UCSD-AML1 (cell line): ENCODE measurements around the gene KDM6B.
A peak's percentile ranks its signal among the peaks of the same experiment; 100 is the strongest.
"Not testable (repeated sequence)": the region's sequence is repeated elsewhere in the genome, so short reads cannot be mapped to it uniquely, and the experiment has no call there.

Experiments used
- DNase-seq: peaks from one replicate; lab custom pipeline; 2025; ENCODE audit not compliant: unreplicated experiment; lab: John Stamatoyannopoulos, UW

Gene KDM6B, protein sequence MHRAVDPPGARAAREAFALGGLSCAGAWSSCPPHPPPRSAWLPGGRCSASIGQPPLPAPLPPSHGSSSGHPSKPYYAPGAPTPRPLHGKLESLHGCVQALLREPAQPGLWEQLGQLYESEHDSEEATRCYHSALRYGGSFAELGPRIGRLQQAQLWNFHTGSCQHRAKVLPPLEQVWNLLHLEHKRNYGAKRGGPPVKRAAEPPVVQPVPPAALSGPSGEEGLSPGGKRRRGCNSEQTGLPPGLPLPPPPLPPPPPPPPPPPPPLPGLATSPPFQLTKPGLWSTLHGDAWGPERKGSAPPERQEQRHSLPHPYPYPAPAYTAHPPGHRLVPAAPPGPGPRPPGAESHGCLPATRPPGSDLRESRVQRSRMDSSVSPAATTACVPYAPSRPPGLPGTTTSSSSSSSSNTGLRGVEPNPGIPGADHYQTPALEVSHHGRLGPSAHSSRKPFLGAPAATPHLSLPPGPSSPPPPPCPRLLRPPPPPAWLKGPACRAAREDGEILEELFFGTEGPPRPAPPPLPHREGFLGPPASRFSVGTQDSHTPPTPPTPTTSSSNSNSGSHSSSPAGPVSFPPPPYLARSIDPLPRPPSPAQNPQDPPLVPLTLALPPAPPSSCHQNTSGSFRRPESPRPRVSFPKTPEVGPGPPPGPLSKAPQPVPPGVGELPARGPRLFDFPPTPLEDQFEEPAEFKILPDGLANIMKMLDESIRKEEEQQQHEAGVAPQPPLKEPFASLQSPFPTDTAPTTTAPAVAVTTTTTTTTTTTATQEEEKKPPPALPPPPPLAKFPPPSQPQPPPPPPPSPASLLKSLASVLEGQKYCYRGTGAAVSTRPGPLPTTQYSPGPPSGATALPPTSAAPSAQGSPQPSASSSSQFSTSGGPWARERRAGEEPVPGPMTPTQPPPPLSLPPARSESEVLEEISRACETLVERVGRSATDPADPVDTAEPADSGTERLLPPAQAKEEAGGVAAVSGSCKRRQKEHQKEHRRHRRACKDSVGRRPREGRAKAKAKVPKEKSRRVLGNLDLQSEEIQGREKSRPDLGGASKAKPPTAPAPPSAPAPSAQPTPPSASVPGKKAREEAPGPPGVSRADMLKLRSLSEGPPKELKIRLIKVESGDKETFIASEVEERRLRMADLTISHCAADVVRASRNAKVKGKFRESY (N-terminal part only)

DNA sequence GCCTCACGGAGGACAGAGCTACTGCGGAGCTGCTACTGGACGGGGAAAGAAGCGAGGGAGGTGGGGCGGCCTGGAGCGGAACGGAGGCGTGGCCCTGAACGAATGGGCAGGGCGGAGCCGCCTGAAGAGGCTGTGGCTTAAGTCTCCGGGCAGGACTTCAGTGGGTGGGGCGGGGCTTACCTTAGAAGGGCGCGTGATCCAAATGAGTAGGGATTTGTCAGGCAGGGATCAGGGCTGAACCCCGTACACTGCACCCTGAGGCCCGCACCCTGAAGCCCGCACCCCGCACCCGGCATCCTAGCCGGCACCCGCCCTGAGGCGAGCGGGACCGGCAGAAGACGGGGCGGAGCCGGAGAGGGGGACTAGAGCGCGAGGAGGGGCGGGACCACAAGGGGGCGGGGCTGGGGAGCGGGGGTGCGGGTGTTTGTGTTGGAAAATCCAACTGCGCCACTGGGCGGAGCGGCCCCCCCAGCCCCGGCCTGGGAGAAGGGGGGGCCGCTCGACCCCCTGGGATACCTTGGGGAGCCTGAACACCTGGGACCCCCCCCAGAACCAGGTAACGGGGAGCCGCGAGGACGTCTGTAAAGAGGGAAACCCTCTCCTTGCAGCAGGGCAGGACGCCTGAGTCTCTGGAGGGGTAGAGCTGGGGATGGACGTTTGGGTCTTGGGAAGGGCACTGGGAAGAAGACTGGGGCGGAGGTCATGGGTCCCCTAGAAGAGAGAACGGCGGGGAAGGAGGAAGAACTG, at the start of gene KDM6B:
Gene KDM6B, plus strand, starts transcription at position 423 of the 747 bp plus-strand sequence. CDS start 11,338 bp downstream, outside the sequence.
- peak; percentile 90 for DNase-seq

DNA sequence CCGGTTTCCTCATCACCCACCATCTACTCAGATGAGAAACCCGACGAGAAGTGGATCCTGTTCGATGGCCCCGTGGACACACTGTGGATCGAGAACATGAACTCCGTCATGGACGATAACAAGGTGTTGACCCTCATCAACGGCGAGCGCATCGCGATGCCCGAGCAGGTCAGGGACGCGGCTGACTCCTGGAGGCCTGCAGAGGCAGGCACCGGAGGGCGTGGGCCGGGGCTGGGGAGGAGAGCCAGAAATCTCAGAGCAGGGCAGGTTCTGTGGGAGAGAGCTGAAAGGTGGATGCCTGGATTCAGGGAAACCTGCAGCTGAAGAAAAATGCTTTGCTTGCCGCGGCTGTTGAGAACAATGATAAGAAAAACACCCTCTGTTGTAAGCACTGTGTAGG, 47.2 kb upstream of the KDM6B start:
- DNase-seq, result no peak

DNA sequence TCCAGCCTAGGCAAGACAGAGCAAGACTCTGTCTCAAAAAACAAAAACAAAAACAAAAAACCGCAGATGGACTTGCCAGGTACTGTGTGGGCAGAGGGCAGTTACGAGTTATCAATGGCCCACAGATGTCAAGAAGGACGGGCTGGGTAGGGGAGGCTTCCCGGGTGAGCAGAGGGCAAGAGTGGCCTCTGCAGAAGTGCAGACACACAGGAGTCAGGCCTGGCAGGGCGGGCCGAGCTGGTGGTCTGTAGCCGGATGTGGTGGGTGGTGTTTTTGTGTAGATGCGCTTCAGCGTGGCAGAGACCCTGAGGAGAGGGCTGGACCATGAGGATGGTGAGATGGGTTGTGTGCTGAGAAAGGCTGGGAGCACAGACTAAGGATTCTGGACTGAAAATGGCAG, 44.9 kb upstream of the KDM6B start:
- no peak for DNase-seq

DNA sequence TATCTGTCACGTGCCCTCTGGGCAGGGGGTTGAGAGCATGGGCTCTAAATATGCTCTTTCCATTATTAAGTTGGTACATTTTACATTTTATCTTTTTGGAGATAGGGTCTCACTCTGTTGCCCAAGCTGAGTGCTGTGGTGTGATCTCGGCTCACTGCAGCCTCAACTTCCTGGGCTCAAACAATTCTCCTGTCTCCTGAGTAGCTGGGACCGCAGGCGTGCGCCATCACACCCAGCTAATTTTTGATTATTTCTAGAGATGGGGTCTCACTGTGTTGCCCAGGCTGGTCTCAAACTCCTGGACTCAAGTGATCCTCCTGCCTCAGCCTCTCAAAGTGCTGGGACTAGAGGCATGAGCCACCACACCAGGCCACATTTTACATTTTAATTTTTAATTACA, 43.9 kb upstream of the KDM6B start:
- no peak for DNase-seq

DNA sequence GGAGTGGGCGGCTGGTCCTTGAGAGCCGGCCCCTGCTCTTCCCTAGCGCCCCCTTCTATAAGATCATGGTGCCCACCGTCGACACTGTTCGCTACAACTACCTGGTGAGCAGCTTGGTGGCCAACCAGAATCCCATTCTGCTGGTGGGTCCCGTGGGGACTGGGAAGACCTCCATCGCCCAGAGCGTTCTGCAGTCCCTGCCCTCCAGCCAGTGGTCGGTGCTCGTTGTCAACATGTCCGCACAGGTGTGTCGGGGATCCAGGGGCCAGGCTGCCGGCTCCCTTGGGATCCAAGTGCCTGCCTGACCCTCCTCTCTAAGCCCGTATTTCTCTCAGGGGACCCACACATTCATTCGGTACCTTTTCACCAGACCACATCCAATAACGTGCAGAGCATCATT, 41.4 kb upstream of the KDM6B start:
- no peak for DNase-seq

DNA sequence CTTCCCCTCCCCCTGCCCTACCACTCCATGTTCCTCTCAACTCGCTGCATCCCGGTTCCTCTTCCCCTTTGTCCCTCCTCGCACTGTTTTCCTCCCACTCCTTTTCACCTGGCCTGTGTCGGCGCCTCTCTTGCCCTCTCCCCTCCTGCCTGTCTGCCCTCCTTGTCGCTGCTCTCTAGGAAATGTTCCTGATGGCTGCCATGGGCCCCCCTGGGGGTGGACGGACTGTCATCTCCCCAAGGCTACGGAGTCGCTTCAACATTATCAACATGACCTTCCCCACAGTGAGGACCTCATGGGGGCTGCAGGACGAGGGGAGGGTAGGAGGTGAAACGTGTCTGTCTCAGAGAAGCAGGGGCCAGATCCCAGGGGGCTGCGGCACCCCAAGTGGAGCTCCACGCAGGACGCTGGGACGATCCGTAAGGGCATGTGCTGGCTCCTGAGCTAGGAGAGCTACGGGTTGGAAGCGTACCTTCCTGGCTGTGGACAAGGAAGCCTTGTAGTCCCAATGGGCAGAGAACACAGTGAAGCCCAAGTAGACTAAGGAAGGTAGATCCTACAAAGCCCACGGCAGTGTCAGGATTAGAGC, 39.8 kb upstream of the KDM6B start:
- DNase-seq, result no peak

DNA sequence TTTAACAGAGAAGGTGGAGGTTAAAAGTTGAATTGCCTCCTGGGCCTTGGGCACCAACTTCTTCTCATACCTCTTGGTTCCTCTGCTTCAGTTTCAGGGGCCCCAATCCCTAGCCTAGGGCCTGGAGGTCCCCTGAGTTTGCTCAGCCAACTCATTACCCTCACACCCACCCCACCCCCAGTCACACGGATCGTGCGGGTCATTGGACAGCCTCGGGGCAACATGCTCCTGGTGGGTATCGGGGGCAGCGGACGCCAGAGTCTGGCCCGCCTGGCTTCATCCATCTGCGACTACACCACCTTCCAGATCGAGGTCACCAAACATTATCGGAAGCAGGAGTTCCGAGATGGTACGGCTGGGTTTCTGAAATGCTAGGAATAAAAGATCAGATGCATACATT, 36.0 kb upstream of the KDM6B start:
- DNase-seq, result no peak

DNA sequence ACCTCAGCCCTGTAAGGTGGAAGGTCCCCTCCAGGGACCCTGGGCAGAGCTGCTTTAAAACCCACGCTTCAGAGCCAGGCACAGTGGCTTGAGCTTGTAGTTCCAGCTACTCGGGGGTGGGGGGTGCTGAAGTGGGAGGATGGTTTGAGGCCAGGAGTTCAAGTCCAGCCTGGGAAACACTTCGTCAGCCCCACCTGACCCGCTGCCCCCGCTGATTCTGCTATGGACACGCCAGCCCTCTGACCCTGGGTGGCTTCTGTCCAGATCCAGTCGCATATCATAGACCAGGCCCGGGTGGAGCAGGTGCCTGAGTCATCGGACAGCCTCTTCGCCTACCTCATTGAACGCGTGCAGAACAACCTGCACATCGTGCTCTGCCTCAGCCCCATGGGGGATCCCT, 35.2 kb upstream of the KDM6B start:
- DNase-seq, result no peak

DNA sequence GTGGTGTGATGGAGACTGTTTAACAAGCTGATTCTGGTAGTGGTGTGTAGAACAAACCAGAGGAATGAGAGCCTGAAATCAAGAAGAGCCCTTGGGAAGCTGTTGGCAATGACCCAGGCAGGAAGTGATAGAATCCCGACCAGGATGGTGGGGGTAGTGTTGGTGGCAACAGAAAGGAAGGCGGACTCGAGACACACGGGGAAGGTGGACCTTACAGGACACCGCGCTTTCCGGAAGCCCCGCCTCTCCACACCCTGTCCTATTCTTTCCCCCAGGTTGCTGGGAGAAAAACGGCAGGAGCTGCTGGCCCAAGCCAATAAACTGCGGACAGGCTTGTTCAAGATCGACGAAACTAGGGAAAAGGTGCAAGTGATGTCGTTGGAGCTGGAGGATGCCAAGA, 30.0 kb upstream of the KDM6B start:
- no peak for DNase-seq

DNA sequence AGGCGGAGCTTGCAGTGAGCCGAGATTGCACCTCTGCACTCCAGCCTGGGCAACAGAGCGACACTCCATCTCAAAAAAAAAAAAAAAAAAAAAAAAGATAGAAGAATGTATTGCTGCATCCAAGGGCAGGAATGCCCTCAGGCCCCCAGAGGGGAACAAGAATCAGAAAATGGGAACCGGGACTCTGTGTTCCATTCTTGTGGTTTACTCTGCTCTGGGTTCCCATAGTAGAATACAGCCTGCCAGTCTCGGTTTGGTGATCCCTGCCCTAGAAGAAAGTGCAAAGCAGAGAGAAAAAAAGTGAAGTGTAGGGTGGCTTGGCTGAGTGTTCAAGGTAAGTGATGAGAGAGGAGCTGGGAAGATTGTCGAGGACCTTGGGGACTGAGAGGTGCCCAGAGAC, 27.4 kb upstream of the KDM6B start:
- DNase-seq, result no peak

DNA sequence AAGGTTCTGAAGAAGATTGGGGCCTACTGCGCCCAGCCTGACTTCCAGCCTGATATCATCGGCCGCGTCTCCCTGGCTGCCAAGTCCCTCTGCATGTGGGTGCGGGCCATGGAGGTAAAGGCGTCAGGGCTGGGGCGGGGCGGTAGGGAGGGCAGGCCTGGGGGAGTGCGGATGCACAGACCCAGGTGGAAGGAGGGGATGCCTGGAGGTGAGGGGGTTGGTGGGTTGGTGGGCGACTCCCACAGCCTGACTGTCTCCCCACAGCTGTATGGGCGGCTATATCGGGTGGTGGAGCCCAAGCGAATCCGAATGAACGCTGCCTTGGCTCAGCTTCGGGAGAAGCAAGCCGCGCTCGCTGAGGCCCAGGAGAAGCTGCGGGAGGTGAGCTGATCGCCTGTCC, 26.8 kb upstream of the KDM6B start:
- DNase-seq, result no peak

DNA sequence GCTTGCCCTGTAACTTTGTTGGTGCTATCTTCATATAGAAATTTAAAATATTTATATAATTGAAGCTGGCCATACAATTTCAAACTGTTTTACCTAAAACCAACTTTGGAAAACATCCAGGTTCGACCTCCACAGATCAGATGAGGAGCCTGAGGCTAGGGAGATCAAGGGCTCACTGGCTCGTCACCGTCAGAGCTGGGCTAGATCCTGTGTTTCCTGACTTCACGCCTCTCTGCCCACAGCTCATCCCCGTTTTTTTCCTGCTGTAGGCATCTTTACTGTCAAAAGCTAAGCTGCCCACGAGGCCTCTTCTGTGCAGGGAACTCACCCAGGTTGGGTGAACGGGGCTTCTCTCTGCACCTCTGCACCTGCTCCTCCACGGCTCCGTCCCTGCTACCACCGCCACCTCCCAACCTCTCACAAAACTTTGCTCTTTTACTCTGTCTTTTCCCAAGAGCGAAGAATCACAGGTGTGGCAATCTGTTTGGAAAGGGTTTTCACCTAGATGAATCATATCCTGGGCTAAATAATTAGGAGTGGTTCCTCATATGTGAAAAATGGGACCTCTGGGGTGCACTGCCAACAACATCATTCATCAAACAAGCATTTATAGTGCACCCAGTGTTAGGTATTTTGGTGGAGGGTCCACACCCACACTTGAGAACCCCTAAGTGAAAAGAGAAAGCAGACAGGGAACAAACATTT, 24.8 kb upstream of the KDM6B start:
- no peak for DNase-seq

DNA sequence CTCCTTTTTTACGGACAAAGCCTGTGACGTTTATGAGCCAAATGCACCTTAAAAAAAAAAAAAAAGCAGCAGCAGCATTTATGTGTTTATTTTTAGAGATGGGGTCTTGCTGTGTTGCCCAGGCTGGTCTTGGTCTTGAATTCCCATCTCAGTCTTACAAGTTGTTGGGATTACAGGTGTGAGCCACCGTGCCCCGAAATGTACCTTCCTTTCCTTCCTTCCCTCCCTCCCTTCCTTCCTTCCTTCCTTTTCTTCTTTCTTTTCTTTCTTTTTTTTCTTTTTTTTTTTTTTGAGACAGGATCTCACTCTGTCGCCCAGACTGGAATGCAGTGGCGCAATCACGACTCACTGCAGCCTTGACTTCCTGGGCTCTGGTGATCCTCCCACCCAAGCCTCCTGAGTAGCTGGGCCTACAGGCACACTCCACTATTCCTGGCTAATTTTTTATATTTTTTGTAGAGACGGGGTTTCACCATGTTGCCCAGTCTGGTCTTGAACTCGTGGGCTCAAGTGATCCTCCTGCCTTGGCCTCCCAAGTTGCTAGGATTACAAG, 24.1 kb upstream of the KDM6B start:
- DNase-seq, result not testable (repeated sequence)

DNA sequence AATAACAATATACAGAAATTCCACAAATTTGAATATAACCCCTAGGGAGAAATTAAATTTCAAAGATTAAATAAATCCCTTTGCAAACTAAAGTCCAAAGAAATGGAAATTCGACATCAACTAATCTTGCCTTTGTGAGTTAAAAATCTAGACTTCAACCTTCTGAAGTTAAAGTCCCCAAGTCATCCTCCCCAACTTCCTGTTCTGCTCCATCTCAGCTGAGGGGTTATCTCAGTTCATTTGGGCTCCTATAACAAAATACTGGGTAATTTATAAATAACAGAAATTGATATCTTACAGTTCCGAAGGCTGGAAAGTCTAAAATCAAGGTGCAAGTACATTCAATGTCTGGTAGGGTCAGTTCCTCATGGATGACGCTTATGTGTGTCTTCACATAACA, 22.8 kb upstream of the KDM6B start:
- DNase-seq, result no peak

DNA sequence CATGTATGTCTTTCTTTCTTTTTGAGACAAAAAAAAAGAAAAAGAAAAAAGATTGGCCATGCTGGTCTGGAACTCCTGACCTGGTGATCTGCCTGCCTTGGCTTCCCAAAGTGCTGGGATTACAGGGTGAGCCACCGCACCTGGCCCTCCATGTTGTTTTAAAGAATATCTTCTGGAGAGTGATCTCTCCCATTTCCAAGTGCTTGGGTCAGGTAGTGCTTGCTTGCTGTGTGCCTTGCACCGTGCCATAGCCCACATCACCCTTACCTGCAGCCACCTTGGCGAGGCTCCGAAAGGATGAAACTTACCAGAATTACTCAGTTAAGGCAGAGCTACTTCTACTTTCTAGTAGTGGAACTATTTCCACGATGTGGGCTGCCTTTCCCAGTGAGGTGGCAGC, 19.0 kb upstream of the KDM6B start:
- no peak for DNase-seq

DNA sequence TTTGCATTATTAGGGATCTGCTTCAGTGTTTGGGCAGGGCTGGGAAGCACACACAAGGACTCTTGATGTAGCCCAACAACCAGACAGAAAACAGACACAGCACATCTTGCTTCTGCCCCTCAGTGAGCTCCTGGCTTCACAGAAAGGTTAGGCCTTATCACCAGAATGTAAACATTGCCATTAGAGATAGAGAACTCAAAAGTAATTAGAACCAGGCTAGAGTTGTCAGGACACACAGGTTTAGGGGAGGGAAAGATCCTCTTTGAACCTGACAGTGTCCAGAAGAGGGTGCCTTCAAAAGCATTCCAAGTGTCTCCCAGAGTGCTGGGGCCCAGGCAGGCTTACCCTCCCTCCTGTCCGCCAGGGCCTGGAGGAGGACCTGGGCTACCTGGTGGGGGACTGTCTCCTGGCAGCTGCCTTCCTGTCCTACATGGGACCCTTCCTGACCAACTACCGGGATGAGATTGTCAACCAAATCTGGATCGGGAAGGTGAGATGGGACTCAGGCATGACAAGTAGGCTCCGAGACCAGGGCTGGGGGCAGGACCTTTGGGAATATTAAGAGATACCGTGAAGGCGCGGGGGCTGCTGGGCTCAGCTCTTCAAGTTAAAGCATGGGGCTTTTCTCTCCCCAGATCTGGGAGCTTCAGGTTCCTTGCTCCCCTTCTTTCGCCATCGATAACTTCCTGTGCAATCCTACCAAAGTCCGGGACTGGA, 16.9 kb upstream of the KDM6B start:
- DNase-seq, result no peak

DNA sequence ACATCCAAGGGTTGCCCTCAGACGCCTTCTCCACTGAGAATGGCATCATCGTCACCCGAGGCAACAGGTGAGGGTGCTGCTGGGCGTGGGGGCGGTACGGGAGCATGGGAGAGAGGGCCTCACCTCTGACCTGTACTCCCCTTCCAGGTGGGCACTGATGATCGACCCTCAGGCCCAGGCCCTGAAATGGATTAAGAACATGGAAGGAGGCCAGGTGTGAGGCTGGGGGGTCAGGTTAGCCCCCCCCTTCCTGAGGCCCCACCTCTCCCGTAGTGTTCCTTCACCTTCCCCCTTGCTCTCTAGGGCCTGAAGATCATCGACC, 16.4 kb upstream of the KDM6B start:
- no peak for DNase-seq

DNA sequence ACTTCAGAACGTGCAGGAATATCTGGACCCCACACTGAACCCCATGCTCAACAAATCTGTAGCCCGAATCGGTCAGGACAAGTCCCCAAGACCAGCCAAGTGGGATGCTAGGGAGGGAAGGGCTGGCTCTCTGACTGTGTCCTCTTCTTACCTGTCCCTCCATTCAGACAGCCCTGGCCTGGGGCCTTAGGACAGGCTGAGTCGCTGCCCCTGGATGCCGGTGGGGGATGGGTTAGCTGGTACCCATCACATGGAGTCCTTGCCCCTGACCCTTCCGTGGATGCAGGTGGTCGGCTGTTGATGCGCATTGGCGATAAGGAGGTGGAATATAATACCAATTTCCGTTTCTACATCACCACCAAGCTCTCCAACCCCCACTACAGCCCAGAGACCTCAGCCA, 16.0 kb upstream of the KDM6B start:
- no peak for DNase-seq
